ENCODE measurements around the gene MED13L.

The MED13L gene

GRCh38 chr12:116121453-116121871 is 156.0 kb downstream of the MED13L start:
- TF ChIP-seq TOX (CRISPR knock-in tag; IDR thresholded peaks at IDR 0.05; ENCODE audit: borderline replicate concordance), result no peak
- no peak for TF ChIP-seq POU6F1 (CRISPR knock-in tag; IDR thresholded peaks at IDR 0.05; ENCODE audit: borderline replicate concordance, low read depth)
- no peak for TF ChIP-seq SNAI2 (CRISPR knock-in tag; IDR thresholded peaks at IDR 0.05)
- no peak for TF ChIP-seq PATZ1 (CRISPR knock-in tag; IDR thresholded peaks at IDR 0.05; ENCODE audit: borderline replicate concordance)
- TF ChIP-seq CSRNP3 (CRISPR knock-in tag; IDR thresholded peaks at IDR 0.05), result no peak
- no peak for TF ChIP-seq ZC3H10 (CRISPR knock-in tag; IDR thresholded peaks at IDR 0.05)
- peak; percentile 84 for ATAC-seq

- TF ChIP-seq PPARA (CRISPR knock-in tag; IDR thresholded peaks at IDR 0.05; ENCODE audit: borderline replicate concordance) (no peak), CSRNP3 (CRISPR knock-in tag; IDR thresholded peaks at IDR 0.05) (no peak), CREB5 (CRISPR knock-in tag; IDR thresholded peaks at IDR 0.05; ENCODE audit: low read depth) (no peak), RARB (CRISPR knock-in tag; IDR thresholded peaks at IDR 0.05) (no peak), ARNTL (CRISPR knock-in tag; IDR thresholded peaks at IDR 0.05; ENCODE audit: borderline replicate concordance, low read depth) (no peak), PATZ1 (CRISPR knock-in tag; IDR thresholded peaks at IDR 0.05; ENCODE audit: borderline replicate concordance) (no peak), GLIS3 (CRISPR knock-in tag; IDR thresholded peaks at IDR 0.05) (no peak), ZC3H10 (CRISPR knock-in tag; IDR thresholded peaks at IDR 0.05) (no peak), ISL1 (CRISPR knock-in tag; IDR thresholded peaks at IDR 0.05) (no peak)
- ATAC-seq, result no peak
These were observed 160.7 kb downstream of the MED13L start for GRCh38 chr12:116116650-116117424.

GRCh38 chr12:116113398-116114130 is 163.9 kb downstream of the MED13L start:
- TF ChIP-seq TOX (CRISPR knock-in tag; IDR thresholded peaks at IDR 0.05; ENCODE audit: borderline replicate concordance) (no peak), SNAI2 (CRISPR knock-in tag; IDR thresholded peaks at IDR 0.05) (no peak), CSDC2 (CRISPR knock-in tag; IDR thresholded peaks at IDR 0.05) (no peak), ARNTL (CRISPR knock-in tag; IDR thresholded peaks at IDR 0.05; ENCODE audit: borderline replicate concordance, low read depth) (no peak), ZNF565 (CRISPR knock-in tag; conservative IDR thresholded peaks at IDR 0.05; ENCODE audit: low read depth) (no peak), ESRRG (CRISPR knock-in tag; IDR thresholded peaks at IDR 0.05) (no peak), ISL1 (CRISPR knock-in tag; IDR thresholded peaks at IDR 0.05) (no peak), CSRNP3 (CRISPR knock-in tag; IDR thresholded peaks at IDR 0.05) (no peak)
- ATAC-seq, result no peak
